ENCODE measurements around the gene TXNRD2. TPM values are rescaled to one million over a fixed set of nuclear protein-coding genes. Genes with fewer than 3 reads are reported as not detected.
A peak's percentile ranks its signal among the peaks of the same experiment; 100 is the strongest.

Gene TXNRD2
- total and polyA plus RNA-seq, 8 donors: 9.6 to 41.6 (median 14.8) TPM

- Histone ChIP-seq H3K4me3 (no peak overlapping the region), H3K36me3 (peaks cover 0 to 5% (median 0%) of the 10 kb centered on the region in 3 donors), H3K4me1 (no peaks in the 10 kb centered on the region), H3K27ac (no peak overlapping the region), H3K27me3 (no peaks in the 10 kb centered on the region), H3K9me3 (no peaks in the 10 kb centered on the region)
- peak; percentile 65 to 79 (median 76) for ATAC-seq
- no peak for FAIRE-seq
- DNase-seq: peak in 5 of 6 donors; percentile 38 to 90 (median 76)
- intact Hi-C loops (cut with DNase I): loop anchor here in 2 of 3 donors (10.0 kb wide), 3 partner anchors 54 to 314 kb away; partner anchors contain the start of gene TANGO2 (in 1 of the 2)
- TF ChIP-seq CTCF (IDR thresholded peaks at IDR 0.05): peak; percentile 83 to 91 (median 84)
- WGBS, 2 donors: 49% methylated on average over 25 of the region's 25 CpGs
These were observed 29.1 kb upstream of the TXNRD2 start for GRCh38 chr22:19970479-19971275.

- no peak for TF ChIP-seq CTCF (IDR thresholded peaks at IDR 0.05)
- peak; percentile 1 to 18 (median 3) for ATAC-seq
- 67 to 68% methylated on average over 9 of the region's 9 CpGs for WGBS, 2 donors
- no peaks in the 10 kb centered on the region for H3K9me3 ChIP-seq
- no peaks in the 10 kb centered on the region for H3K27me3 ChIP-seq
- peaks cover 0 to 5% (median 0%) of the 10 kb centered on the region in 3 donors for H3K36me3 ChIP-seq
- H3K4me3 ChIP-seq: no peak overlapping the region
- H3K4me1 ChIP-seq: no peaks in the 10 kb centered on the region
- H3K27ac ChIP-seq: no peak overlapping the region
- intact Hi-C loops (cut with DNase I): loop anchor here in 2 of 3 donors (10.0 kb wide), 3 partner anchors 55 to 315 kb away; partner anchors contain the start of gene TANGO2 (in 1 of the 2)
- peak in 2 of 6 donors; percentile 47 to 80 for DNase-seq
- FAIRE-seq: no peak
These were observed 28.4 kb upstream of the TXNRD2 start for GRCh38 chr22:19970031-19970478.

- Histone ChIP-seq H3K27ac (no peak overlapping the region), H3K36me3 (peaks cover 0 to 5% (median 0%) of the 10 kb centered on the region in 3 donors), H3K27me3 (no peaks in the 10 kb centered on the region), H3K9me3 (no peaks in the 10 kb centered on the region), H3K4me3 (no peak overlapping the region), H3K4me1 (no peaks in the 10 kb centered on the region)
- DNase-seq (peak in 2 of 6 donors; percentile 28 to 59), ATAC-seq (no peak), FAIRE-seq (no peak)
- intact Hi-C loops (cut with DNase I): no loop called here
- 80 to 86% methylated on average over 11 of the region's 11 CpGs for WGBS, 2 donors
- no peak for TF ChIP-seq CTCF (IDR thresholded peaks at IDR 0.05)
These were observed 27.7 kb upstream of the TXNRD2 start for GRCh38 chr22:19969141-19969928.

- ATAC-seq (no peak), FAIRE-seq (no peak), DNase-seq (peak in 1 of 6 donors; percentile 63)
- H3K36me3 ChIP-seq: peaks cover 0 to 5% (median 0%) of the 10 kb centered on the region in 3 donors
- H3K27me3 ChIP-seq: no peaks in the 10 kb centered on the region
- H3K4me1 ChIP-seq: peaks cover 0 to 3% (median 0%) of the 10 kb centered on the region in 3 donors
- intact Hi-C loops (cut with DNase I): no loop called here
- no peak overlapping the region for H3K4me3 ChIP-seq
- no peak overlapping the region for H3K27ac ChIP-seq
- TF ChIP-seq CTCF (IDR thresholded peaks at IDR 0.05): no peak
- H3K9me3 ChIP-seq: no peaks in the 10 kb centered on the region
- 82 to 83% methylated on average over 18 of the region's 18 CpGs for WGBS, 2 donors
These were observed 26.9 kb upstream of the TXNRD2 start for GRCh38 chr22:19968450-19968891.
